LNCaP clone FGC (cell line): ENCODE data around the gene ZNF761.
A peak's percentile ranks its signal among the peaks of the same experiment; 100 is the strongest.
"Not testable (repeated sequence)": the region's sequence is repeated elsewhere in the genome, so short reads cannot be mapped to it uniquely, and the experiment has no call there.

Source experiments
- DNase-seq: peaks from one replicate; pipeline ENCODE4 v3.0.0-alpha.2; 2011; ENCODE audit warnings: low read depth
- H3K4me3 ChIP-seq: 2 replicates; pipeline ENCODE4 v1.5.1; 2011; ENCODE audit warnings: mild to moderate bottlenecking, low read depth, low read length, control low read depth
- CTCF ChIP-seq: IDR thresholded peaks from 2 replicates; pipeline ENCODE4 v1.5.1; 2012; ENCODE audit warnings: mild to moderate bottlenecking; ENCODE audit not compliant: control insufficient read depth, insufficient read depth; ENCODE audit errors: extremely low read depth

Gene ZNF761

GRCh38 chr19:53463263-53463662 is 31.5 kb downstream of the ZNF761 start:
- TF ChIP-seq CTCF: no peak
- H3K4me3 ChIP-seq: no peak overlapping the region
- DNase-seq: no peak

- H3K4me3 ChIP-seq: peak overlapping the region; percentile 79
- TF ChIP-seq CTCF: peak; percentile 44
- DNase-seq: no peak
Measured at GRCh38 chr19:53466726-53467484, 35.1 kb downstream of the ZNF761 start.

- peak; percentile 53 for DNase-seq
- peak within 1 kb of the TSS; percentile 79 for H3K4me3 ChIP-seq
- no peak for TF ChIP-seq CTCF
Measured at GRCh38 chr19:53467485-53468262, 35.9 kb downstream of the ZNF761 start, which contains the start of gene ZNF813. Gene ZNF813, plus strand, starts transcription at chr19:53467733. Its CDS starts 16,090 bp downstream, at chr19:53483823.

- peak overlapping the region; percentile 79 for H3K4me3 ChIP-seq
- not testable (repeated sequence) for DNase-seq
Measured at GRCh38 chr19:53468628-53469027, 36.8 kb downstream of the ZNF761 start.

GRCh38 chr19:53471916-53472315 is 40.1 kb downstream of the ZNF761 start:
- no peak for TF ChIP-seq CTCF
- DNase-seq: no peak

GRCh38 chr19:53474832-53475231 is 43.0 kb downstream of the ZNF761 start:
- not testable (repeated sequence) for DNase-seq

More at GRCh38 chr19:53471916-53472315, 40.1 kb downstream of the ZNF761 start:
- no peak overlapping the region for H3K4me3 ChIP-seq

GRCh38 chr19:53475470-53475869 is 43.7 kb downstream of the ZNF761 start:
- H3K4me3 ChIP-seq, DNase-seq: not testable (repeated sequence)

More at GRCh38 chr19:53474832-53475231, 43.0 kb downstream of the ZNF761 start:
- not testable (repeated sequence) for H3K4me3 ChIP-seq

- H3K4me3 ChIP-seq, DNase-seq: not testable (repeated sequence)
Measured at GRCh38 chr19:53483751-53484150, 52.0 kb downstream of the ZNF761 start.
